ENCODE data around the gene GGCT.

- TF ChIP-seq CTCF (conservative IDR thresholded peaks at IDR 0.05; ENCODE audit: low read length) (no peak), EZH2phosphoT487 (IDR thresholded peaks at IDR 0.05; ENCODE audit: borderline replicate concordance) (no peak)
Observed at GRCh38 chr7:30473903-30474302, 30.7 kb downstream of the GGCT start.

Data from Loucy (cell line).